Breast epithelium (tissue), 3 donors: ENCODE results near the gene EHMT2.

Experiments
- POLR2A ChIP-seq: fragments of 450-650 bp; IDR thresholded peaks from one replicate; pipeline ENCODE4 v1.6.1; 2016; ENCODE audit warnings: antibody characterized with exemption, mild to moderate bottlenecking, moderate library complexity
- POLR2AphosphoS5 ChIP-seq, 3 donors: sonication (generic); formaldehyde crosslinking; IDR thresholded peaks; one replicate each; pipeline ENCODE4 v1.6.1; 2017; ENCODE audit warnings: antibody characterized with exemption in 3 of 3
- TF ChIP-seq, protein P1 (sequence below), 3 donors: fragments of 450-650 bp; IDR thresholded peaks; one replicate each; pipeline ENCODE4 v1.5.1; 2016 to 2017; ENCODE audit warnings: antibody characterized with exemption in 3 of 3, mild to moderate bottlenecking in 3 of 3, moderate library complexity in 3 of 3

DNA sequence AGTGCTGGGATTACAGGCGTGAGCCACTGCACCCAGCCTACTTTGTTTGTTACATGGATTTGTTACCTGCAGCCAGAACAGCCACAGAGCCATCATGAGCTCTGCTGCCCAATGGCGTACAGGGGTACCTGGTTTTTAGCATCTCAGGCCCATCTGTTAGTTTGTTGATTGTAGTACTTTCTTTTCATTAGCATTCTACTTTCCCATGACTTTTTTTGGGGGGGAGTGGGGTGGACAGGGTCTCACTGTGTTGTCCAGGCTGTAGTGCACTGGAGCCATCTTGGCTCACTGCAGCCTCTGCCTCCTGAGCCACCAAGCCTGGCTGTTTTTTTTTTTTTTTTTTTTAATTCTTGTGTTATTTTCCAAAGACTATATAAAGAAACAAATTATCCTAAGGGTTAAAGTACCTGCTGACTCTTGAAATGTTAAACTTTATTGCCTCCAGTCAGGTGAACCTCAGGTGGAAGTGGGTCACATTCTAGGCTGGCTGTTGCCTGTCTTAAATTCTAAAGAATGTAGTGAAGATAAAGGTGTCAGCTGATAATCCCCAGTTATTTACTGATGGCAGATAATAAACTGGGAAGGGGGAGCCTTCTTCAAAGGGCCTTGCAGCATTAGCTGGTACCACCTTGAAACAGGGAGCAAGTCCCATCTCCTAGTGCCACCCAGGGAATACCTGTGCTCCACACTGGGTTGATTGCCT, 50.1 kb downstream of the EHMT2 start:
- TF ChIP-seq POLR2A (no peak), POLR2AphosphoS5 (IDR thresholded peaks at IDR 0.05) (no peak)
- TF ChIP-seq, protein P1, sequence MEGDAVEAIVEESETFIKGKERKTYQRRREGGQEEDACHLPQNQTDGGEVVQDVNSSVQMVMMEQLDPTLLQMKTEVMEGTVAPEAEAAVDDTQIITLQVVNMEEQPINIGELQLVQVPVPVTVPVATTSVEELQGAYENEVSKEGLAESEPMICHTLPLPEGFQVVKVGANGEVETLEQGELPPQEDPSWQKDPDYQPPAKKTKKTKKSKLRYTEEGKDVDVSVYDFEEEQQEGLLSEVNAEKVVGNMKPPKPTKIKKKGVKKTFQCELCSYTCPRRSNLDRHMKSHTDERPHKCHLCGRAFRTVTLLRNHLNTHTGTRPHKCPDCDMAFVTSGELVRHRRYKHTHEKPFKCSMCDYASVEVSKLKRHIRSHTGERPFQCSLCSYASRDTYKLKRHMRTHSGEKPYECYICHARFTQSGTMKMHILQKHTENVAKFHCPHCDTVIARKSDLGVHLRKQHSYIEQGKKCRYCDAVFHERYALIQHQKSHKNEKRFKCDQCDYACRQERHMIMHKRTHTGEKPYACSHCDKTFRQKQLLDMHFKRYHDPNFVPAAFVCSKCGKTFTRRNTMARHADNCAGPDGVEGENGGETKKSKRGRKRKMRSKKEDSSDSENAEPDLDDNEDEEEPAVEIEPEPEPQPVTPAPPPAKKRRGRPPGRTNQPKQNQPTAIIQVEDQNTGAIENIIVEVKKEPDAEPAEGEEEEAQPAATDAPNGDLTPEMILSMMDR (IDR thresholded peaks at IDR 0.05), result no peak
